Smooth muscle cell (in vitro differentiated cells): ENCODE results near the gene CRTC3. TPM values are rescaled to one million over a fixed set of nuclear protein-coding genes. Genes with fewer than 3 reads are reported as not detected.

Experiments
- DNase-seq: peaks from one replicate; lab custom pipeline; 2025; ENCODE audit not compliant: unreplicated experiment; lab: John Stamatoyannopoulos, UW
- H2AFZ ChIP-seq: fragments of 200-600 bp; sonication (generic); 2 replicates; pipeline ENCODE4 v1.6.0; 2016; ENCODE audit warnings: antibody characterized with exemption, low read depth, mild to moderate bottlenecking
- H3F3A ChIP-seq: fragments of 200-600 bp; sonication (generic); 2 replicates; pipeline ENCODE4 v1.6.0; 2017; ENCODE audit warnings: antibody characterized with exemption, low read depth
- H3K27ac ChIP-seq: fragments of 200-600 bp; sonication (generic); 2 replicates; pipeline ENCODE4 v1.5.1; 2016; ENCODE audit warnings: low read depth, mild to moderate bottlenecking
- H3K27me3 ChIP-seq: fragments of 200-600 bp; sonication (generic); 2 replicates; pipeline ENCODE4 v1.6.1; 2016; ENCODE audit warnings: low read depth, mild to moderate bottlenecking
- H3K36me3 ChIP-seq: fragments of 200-600 bp; sonication (generic); 2 replicates; pipeline ENCODE4 v1.5.1; 2016; ENCODE audit warnings: low read depth
- H3K4me1 ChIP-seq: fragments of 200-600 bp; sonication (generic); 2 replicates; pipeline ENCODE4 v1.5.1; 2016; ENCODE audit warnings: low read depth
- H3K4me2 ChIP-seq: fragments of 200-600 bp; sonication (generic); 2 replicates; pipeline ENCODE4 v1.6.0; 2016; ENCODE audit warnings: mild to moderate bottlenecking
- H3K4me3 ChIP-seq: fragments of 200-600 bp; sonication (generic); 2 replicates; pipeline ENCODE4 v1.5.1; 2016; ENCODE audit warnings: mild to moderate bottlenecking
- H3K79me2 ChIP-seq: fragments of 200-600 bp; sonication (generic); 2 replicates; pipeline ENCODE4 v1.6.0; 2016; ENCODE audit warnings: low read depth, mild to moderate bottlenecking
- H3K9ac ChIP-seq: fragments of 200-600 bp; sonication (generic); 2 replicates; pipeline ENCODE4 v1.6.0; 2016; ENCODE audit warnings: low read depth
- H3K9me3 ChIP-seq: fragments of 200-600 bp; sonication (generic); replicated peaks from 2 replicates; pipeline ENCODE4 v1.5.1; 2016; ENCODE audit warnings: low read depth
- H4K20me1 ChIP-seq: fragments of 200-600 bp; sonication (generic); 2 replicates; pipeline ENCODE4 v1.6.0; 2016; ENCODE audit warnings: low read depth
- WGBS: methylation state at CpG from one replicate; pipeline ENCODE4 v1.1.7; 2016; ENCODE audit warnings: low lambda C conversion rate; 5-methylcytosine and 5-hydroxymethylcytosine counted together
- polyA plus RNA-seq: library from polyadenylated mRNA; unstranded; fragments of >200 nt; fragmentation: Nextera tagmentation; extraction: Ambion mirVana; gene quantifications from 2 replicates; pipeline ENCODE4 v1.2.1, GENCODE V29; 2016
- total RNA-seq: library from RNA; depleted of rRNA; stranded (reverse); fragments of >200 nt; gene quantifications from 2 replicates; pipeline ENCODE4 v1.2.3, GENCODE V29; 2014
- TF ChIP-seq, protein P1 (sequence below): fragments of 200-600 bp; sonication (generic); IDR thresholded peaks from 2 replicates; pipeline ENCODE4 v1.5.1; 2017; ENCODE audit warnings: borderline replicate concordance, mild to moderate bottlenecking, antibody characterized with exemption; ENCODE audit not compliant: insufficient read depth, poor library complexity, severe bottlenecking

Gene CRTC3
- total and polyA plus RNA-seq, 2 experiments from 2014 or later = 12.2 to 12.5 TPM

DNA sequence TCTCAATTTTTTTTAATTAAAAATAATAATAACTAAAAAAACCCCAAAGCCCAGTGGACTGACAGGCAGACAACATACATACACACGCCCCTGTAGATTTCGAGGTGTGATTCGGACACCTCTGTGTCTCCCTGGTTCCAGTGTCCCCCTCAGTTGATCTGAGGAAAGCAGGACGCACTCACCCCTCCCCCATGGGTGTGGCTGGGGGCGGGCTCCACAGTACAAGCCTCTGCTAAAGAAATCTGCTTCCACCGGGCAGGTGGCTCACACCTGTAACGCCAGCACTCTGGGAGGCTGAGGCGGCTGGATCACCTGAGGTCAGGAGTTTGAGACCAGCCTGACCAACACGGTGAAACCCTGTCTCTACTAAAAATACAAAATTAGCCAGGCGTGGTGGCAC is 153.6 kb downstream of the CRTC3 start:
- TF ChIP-seq, protein P1, sequence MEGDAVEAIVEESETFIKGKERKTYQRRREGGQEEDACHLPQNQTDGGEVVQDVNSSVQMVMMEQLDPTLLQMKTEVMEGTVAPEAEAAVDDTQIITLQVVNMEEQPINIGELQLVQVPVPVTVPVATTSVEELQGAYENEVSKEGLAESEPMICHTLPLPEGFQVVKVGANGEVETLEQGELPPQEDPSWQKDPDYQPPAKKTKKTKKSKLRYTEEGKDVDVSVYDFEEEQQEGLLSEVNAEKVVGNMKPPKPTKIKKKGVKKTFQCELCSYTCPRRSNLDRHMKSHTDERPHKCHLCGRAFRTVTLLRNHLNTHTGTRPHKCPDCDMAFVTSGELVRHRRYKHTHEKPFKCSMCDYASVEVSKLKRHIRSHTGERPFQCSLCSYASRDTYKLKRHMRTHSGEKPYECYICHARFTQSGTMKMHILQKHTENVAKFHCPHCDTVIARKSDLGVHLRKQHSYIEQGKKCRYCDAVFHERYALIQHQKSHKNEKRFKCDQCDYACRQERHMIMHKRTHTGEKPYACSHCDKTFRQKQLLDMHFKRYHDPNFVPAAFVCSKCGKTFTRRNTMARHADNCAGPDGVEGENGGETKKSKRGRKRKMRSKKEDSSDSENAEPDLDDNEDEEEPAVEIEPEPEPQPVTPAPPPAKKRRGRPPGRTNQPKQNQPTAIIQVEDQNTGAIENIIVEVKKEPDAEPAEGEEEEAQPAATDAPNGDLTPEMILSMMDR = no peak
- DNase-seq = no peak

DNA sequence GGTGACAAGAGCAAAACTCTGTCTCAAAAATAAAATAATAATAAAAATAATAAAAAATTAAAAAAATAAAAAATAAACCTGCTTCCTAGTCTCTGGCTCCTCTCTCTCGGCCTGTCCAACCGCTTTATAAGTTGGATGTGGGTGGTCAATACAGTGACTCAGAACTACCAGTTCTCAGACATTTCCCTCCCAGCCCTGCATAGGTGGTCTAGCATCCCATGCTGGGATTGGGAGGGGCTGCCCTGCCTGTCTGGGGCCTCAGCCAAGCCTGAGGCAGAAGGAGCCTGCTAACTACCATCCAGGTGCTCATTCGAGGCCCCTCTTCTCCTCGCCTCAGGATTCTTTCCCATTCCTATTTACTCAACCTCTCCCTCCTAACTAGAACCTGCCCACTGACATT is 154.2 kb downstream of the CRTC3 start:
- Histone ChIP-seq H3K27ac (no peak overlapping the region), H4K20me1 (no peaks in the 10 kb centered on the region), H3K9me3 (no peaks in the 10 kb centered on the region), H3K79me2 (no peaks in the 10 kb centered on the region), H3K9ac (no peak overlapping the region), H3K4me1 (no peaks in the 10 kb centered on the region), H3K4me3 (no peak overlapping the region), H3K27me3 (no peaks in the 10 kb centered on the region), H2AFZ (no peak overlapping the region), H3F3A (peaks cover 7% of the 10 kb centered on the region), H3K4me2 (no peak overlapping the region), H3K36me3 (no peaks in the 10 kb centered on the region)
- 65% methylated on average over 4 of the region's 4 CpGs for WGBS
- DNase-seq = no peak
- TF ChIP-seq, protein P1 = no peak

More for the DNA sequence above, 153.6 kb downstream of the CRTC3 start:
- Histone ChIP-seq H2AFZ (no peak overlapping the region), H3F3A (peaks cover 7% of the 10 kb centered on the region), H3K9ac (no peak overlapping the region), H3K4me2 (no peak overlapping the region), H4K20me1 (no peaks in the 10 kb centered on the region), H3K36me3 (no peaks in the 10 kb centered on the region), H3K9me3 (no peaks in the 10 kb centered on the region), H3K27ac (no peak overlapping the region), H3K27me3 (no peaks in the 10 kb centered on the region), H3K4me1 (no peaks in the 10 kb centered on the region), H3K79me2 (no peaks in the 10 kb centered on the region), H3K4me3 (no peak overlapping the region)
- 88% methylated on average over 10 of the region's 10 CpGs for WGBS

DNA sequence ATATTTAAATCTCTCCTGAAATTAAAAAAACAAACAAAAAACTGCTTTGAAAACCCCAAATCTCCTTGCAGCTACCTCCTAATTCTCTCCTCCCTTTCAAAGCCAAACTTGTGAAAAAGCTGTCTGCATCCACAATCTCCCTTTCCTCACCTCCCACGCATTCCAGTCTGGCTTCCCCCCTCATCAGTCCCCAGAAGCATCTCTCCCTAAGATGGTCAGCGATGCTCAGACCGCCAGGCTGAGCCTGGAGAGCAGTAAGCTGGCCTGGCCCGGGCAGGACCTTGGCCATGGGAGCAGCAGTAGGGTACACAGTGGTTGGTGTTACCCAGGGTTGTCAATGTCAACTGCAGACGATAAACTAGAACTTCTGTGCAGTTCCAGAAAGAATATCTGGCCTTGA is 154.6 kb downstream of the CRTC3 start:
- 72% methylated on average over 5 of the region's 5 CpGs for WGBS
- Histone ChIP-seq H3K27ac (no peak overlapping the region), H3K27me3 (no peaks in the 10 kb centered on the region), H3K9me3 (no peaks in the 10 kb centered on the region), H3K36me3 (no peaks in the 10 kb centered on the region), H3K4me2 (no peak overlapping the region), H2AFZ (no peak overlapping the region), H3F3A (peaks cover 7% of the 10 kb centered on the region), H3K9ac (no peak overlapping the region), H4K20me1 (no peaks in the 10 kb centered on the region), H3K4me1 (no peaks in the 10 kb centered on the region), H3K4me3 (no peak overlapping the region), H3K79me2 (no peaks in the 10 kb centered on the region)
- TF ChIP-seq, protein P1 = no peak
- no peak for DNase-seq
